Naive thymus-derived CD8-positive, alpha-beta T cell (primary cell): ENCODE measurements around the gene SORCS2. TPM values are rescaled to one million over a fixed set of nuclear protein-coding genes. Genes with fewer than 3 reads are reported as not detected.
A peak's percentile ranks its signal among the peaks of the same experiment; 100 is the strongest.

Experiments
- ATAC-seq, 2 donors: fragments of 150-1000 bp; cut with Tn5 transposase in 1 of 2; sonication (Bioruptor Pico), chemical (Tn5 transposase) in 1 of 2; 1 replicate in 1 of 2; 2 replicates in 1 of 2; pipeline ENCODE4 v1.10.0; 2021; ENCODE audit warnings: mild to moderate bottlenecking in 2 of 2, moderate library complexity in 2 of 2
- POLR2A ChIA-PET: fragments of 350-600 bp; sonication (Branson Sonifier 250); formaldehyde crosslinking; loops from one replicate; lab custom pipeline; 2021; ENCODE audit warnings: antibody characterized with exemption; lab: Charles Lee
- DNase-seq, 10 donors: peaks; one replicate each; pipeline versions ENCODE4 v3.0.0 to v3.0.0-alpha.2; 2020 to 2022
- H3K27ac Mint-ChIP-seq, 10 donors: one replicate each; pipeline ENCODE4 v1.8.0; 2020 to 2022; ENCODE audit warnings: mild to moderate bottlenecking in 10 of 10, mixed read lengths in 10 of 10, moderate library complexity in 4 of 10, inconsistent platforms in 1 of 10
- H3K27me3 Mint-ChIP-seq, 5 donors: one replicate each; pipeline ENCODE4 v1.8.0; 2021 to 2022; ENCODE audit warnings: mixed read lengths in 5 of 5
- H3K36me3 Mint-ChIP-seq, 3 donors: one replicate each; pipeline ENCODE4 v1.8.0; 2020 to 2022; ENCODE audit warnings: mixed read lengths in 3 of 3, mild to moderate bottlenecking in 2 of 3, inconsistent platforms in 1 of 3
- H3K4me1 Mint-ChIP-seq, 4 donors: one replicate each; pipeline ENCODE4 v1.8.0; 2021 to 2022; ENCODE audit warnings: mixed read lengths in 4 of 4
- H3K4me3 Mint-ChIP-seq, 10 donors: one replicate each; pipeline ENCODE4 v1.8.0; 2020 to 2022; ENCODE audit warnings: mild to moderate bottlenecking in 10 of 10, mixed read lengths in 10 of 10, moderate library complexity in 6 of 10, inconsistent platforms in 1 of 10
- H3K9me3 Mint-ChIP-seq, 9 donors: one replicate each; pipeline ENCODE4 v1.8.0; 2020 to 2022; ENCODE audit warnings: mixed read lengths in 9 of 9, mild to moderate bottlenecking in 3 of 9, inconsistent platforms in 1 of 9, moderate library complexity in 1 of 9
- polyA plus RNA-seq, 3 donors: library from polyadenylated mRNA; unstranded; fragments of 300-500 nt; fragmentation: Illumina TruSeq; gene quantifications; one replicate each; pipeline ENCODE4 v1.2.3, GENCODE V29; 2021
- total RNA-seq, 8 experiments: library from RNA in 2 of 8; stranded (reverse) in 2 of 8; gene quantifications; one replicate each; pipeline ENCODE4 v1.2.3 and lab custom pipeline; 2021 to 2026

The SORCS2 gene
- total and polyA plus RNA-seq, 5 experiments from 2014 or later = not detected

GRCh38 chr4:7226439-7226838 is 34.1 kb downstream of the SORCS2 start:
- ATAC-seq (no peak), DNase-seq (no peak)
- H3K4me1 Mint-ChIP-seq = no peaks in the 10 kb centered on the region
- no peaks in the 10 kb centered on the region for H3K9me3 Mint-ChIP-seq
- no peak overlapping the region for H3K4me3 Mint-ChIP-seq
- H3K27me3 Mint-ChIP-seq = peaks cover 0 to 13% (median 6%) of the 10 kb centered on the region in 5 donors
- POLR2A ChIA-PET = no interaction called here
- H3K27ac Mint-ChIP-seq = no peak overlapping the region
- H3K36me3 Mint-ChIP-seq = no peaks in the 10 kb centered on the region

DNA sequence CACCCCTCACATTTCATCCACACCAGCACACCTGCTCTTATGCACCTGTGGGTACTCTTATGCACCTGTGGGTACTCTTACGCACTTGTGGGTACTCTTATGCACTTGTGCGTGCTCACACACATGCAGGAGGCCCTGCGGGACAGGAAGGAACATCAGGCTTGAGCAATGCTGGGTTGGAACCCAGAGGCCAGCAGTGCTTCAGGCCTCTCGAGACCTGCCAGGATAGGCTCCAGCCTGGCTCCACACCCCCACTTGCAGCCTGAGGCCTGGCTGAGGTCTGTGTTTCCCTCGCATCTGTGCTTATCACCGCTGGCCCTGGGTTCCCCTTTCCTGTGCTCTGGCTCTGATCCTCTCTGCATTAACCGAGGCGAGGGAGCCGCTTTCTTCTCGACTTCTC is 34.7 kb downstream of the SORCS2 start:
- Mint-ChIP-seq H3K27me3 (peaks cover 0 to 10% (median 7%) of the 10 kb centered on the region in 5 donors), H3K27ac (no peak overlapping the region), H3K4me3 (no peak overlapping the region), H3K9me3 (no peaks in the 10 kb centered on the region), H3K4me1 (no peaks in the 10 kb centered on the region), H3K36me3 (no peaks in the 10 kb centered on the region)
- DNase-seq (no peak), ATAC-seq (no peak)
- POLR2A ChIA-PET = no interaction called here

DNA sequence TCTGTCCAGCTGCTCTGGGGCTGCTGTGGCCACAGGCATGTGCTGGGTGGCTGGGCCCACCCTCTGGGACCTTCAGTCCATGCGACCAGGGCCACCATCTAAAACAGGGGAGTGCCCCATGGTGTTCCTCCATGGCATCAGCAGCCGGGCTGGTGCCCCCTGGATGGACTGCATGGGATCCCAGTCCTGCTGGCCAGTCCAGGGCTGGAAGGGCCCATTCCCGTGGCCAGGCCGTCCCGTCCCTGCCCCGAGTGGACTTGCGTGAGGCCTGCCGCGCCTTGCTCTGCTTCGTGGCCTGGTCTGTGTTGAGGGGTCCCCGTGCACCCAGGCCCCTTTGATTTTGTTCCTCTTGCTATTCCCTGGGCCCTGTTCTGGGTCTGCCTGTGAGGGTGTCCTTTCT is 36.4 kb downstream of the SORCS2 start:
- H3K4me1 Mint-ChIP-seq = no peaks in the 10 kb centered on the region
- POLR2A ChIA-PET = no interaction called here

DNA sequence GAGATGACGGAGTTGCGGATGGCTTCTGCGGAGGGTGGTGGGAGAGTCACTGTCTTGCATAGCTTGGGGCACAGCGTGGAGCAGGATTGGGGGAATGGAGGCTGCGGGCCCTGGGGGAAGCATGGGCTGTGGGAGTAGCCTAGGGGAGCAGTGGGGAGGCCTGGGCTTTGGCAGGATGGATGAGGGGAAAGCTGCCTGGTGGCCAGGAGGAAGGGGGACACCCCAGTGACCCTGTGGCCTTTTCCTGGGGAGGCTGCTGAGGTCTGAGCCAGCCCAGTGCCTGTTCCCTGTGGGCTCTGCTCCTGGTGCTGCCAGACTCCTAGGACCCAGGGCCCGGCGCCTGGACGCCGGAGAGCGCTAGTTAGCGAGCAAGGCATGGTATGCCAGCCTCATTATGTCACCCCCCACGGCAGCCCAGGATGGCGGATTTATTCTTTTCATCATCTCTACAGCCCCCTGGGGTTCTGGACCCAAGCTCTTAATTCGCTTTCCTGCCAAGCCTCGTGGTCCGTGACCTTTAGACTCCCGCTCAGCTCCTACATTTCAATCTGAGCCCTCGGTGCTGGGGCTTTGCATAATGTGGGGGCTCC is 39.8 kb downstream of the SORCS2 start:
- Mint-ChIP-seq H3K4me1 (no peaks in the 10 kb centered on the region), H3K9me3 (no peaks in the 10 kb centered on the region), H3K27ac (no peak overlapping the region), H3K4me3 (no peak overlapping the region), H3K27me3 (peaks cover 0 to 6% (median 2%) of the 10 kb centered on the region in 5 donors), H3K36me3 (no peaks in the 10 kb centered on the region)
- DNase-seq (no peak), ATAC-seq (no peak)
- POLR2A ChIA-PET = no interaction called here

More for the DNA sequence above, 36.4 kb downstream of the SORCS2 start:
- Mint-ChIP-seq H3K4me3 (no peak overlapping the region), H3K27ac (no peak overlapping the region), H3K27me3 (peaks cover 0 to 6% (median 1%) of the 10 kb centered on the region in 5 donors), H3K9me3 (no peaks in the 10 kb centered on the region), H3K36me3 (no peaks in the 10 kb centered on the region)
- ATAC-seq = no peak
- no peak for DNase-seq

DNA sequence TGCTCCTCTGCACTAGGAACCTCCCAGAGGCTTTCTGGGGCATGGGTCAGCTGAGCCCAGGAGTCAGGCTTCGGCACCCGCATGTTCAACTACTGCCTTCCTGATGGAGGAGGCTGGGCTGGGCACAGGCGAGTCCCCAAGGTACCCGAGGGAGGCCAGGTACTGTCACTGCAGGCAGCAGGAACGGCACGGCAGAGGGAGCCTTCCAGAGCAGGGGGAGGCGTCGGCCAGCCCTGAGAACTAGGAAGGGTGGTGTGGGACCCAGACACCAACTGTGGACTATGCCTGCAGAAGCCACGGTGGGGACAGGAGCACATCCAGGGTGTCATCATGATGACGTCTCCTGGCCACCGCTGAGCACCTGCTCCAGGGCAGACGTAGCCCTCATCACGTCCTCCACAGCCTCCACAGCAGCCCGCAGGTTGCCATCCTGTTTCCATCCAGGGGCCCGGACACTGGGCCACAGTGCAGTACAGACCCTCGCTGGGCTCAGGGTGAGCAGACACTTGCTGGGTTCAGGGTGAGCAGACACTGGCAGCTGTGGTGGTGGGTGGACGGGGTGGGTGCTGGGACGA is 40.8 kb downstream of the SORCS2 start:
- Mint-ChIP-seq H3K4me3 (no peak overlapping the region), H3K9me3 (peaks cover 0 to 2% (median 0%) of the 10 kb centered on the region in 9 donors), H3K36me3 (no peaks in the 10 kb centered on the region), H3K4me1 (no peaks in the 10 kb centered on the region), H3K27ac (no peak overlapping the region), H3K27me3 (peaks cover 0 to 6% (median 2%) of the 10 kb centered on the region in 5 donors)
- no peak for ATAC-seq
- POLR2A ChIA-PET = no interaction called here
- DNase-seq = no peak

DNA sequence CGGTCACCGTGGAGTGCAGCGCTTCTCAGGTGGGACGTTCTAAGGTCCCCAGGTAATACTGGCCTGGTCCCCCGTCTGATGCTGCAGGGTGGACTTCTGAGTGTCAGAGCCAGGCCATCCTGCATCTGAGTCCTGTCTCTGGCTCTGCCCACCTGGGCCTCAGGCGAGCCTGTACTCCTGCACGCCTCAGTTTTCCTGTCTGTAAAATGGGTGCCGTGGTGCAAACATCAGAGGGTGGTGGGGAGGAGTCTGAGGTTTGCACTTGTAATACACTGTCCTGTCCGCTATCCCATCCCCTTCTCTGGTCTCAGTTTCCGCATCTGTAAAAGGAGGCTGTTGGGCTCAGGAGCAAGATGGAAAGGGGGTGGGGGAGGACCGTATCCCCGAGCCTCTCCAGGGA is 41.3 kb downstream of the SORCS2 start:
- Mint-ChIP-seq H3K4me3 (no peak overlapping the region), H3K36me3 (no peaks in the 10 kb centered on the region), H3K27ac (no peak overlapping the region), H3K27me3 (peaks cover 0 to 6% (median 2%) of the 10 kb centered on the region in 5 donors), H3K4me1 (no peaks in the 10 kb centered on the region), H3K9me3 (peaks cover 0 to 5% (median 0%) of the 10 kb centered on the region in 9 donors)
- POLR2A ChIA-PET = no interaction called here
- DNase-seq = no peak
- no peak for ATAC-seq

GRCh38 chr4:7234355-7235029 is 42.2 kb downstream of the SORCS2 start:
- no peak for ATAC-seq
- Mint-ChIP-seq H3K36me3 (no peaks in the 10 kb centered on the region), H3K9me3 (peaks cover 0 to 9% (median 2%) of the 10 kb centered on the region in 9 donors), H3K4me1 (no peaks in the 10 kb centered on the region), H3K27ac (no peak overlapping the region), H3K4me3 (no peak overlapping the region), H3K27me3 (peaks cover 0 to 9% (median 1%) of the 10 kb centered on the region in 5 donors)
- no peak for DNase-seq
- POLR2A ChIA-PET = no interaction called here

GRCh38 chr4:7235030-7235380 is 42.7 kb downstream of the SORCS2 start:
- no peaks in the 10 kb centered on the region for H3K4me1 Mint-ChIP-seq
- H3K36me3 Mint-ChIP-seq = no peaks in the 10 kb centered on the region
- H3K27ac Mint-ChIP-seq = no peak overlapping the region
- peaks cover 0 to 9% (median 1%) of the 10 kb centered on the region in 5 donors for H3K27me3 Mint-ChIP-seq
- ATAC-seq (no peak), DNase-seq (no peak)
- H3K4me3 Mint-ChIP-seq = no peak overlapping the region
- peaks cover 0 to 13% (median 2%) of the 10 kb centered on the region in 9 donors for H3K9me3 Mint-ChIP-seq
- POLR2A ChIA-PET = no interaction called here

- no peaks in the 10 kb centered on the region for H3K36me3 Mint-ChIP-seq
- H3K4me3 Mint-ChIP-seq = no peak overlapping the region
Observed at GRCh38 chr4:7236847-7237246, 44.5 kb downstream of the SORCS2 start.

DNA sequence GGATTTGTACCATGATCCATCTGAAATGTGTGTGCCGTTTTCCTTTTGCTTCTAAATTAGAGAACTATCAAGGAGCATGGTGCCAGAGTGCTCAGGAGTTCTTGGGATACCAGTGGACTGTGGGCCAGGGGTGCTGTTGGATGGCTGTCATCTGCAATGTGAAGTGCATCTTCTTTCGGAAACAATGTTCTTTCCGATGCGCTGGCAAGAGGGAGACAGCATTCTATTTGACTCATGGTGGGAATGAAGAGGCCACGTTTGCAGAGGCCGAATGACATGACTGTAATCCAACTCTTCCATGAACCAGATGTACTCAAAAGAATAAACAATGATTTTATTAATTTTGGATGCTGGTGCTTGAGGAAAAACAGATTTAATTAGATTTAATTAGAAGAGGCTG is 45.5 kb downstream of the SORCS2 start:
- Mint-ChIP-seq H3K9me3 (peaks cover 0 to 13% (median 2%) of the 10 kb centered on the region in 9 donors), H3K4me1 (peaks cover 0 to 2% (median 0%) of the 10 kb centered on the region in 4 donors), H3K36me3 (no peaks in the 10 kb centered on the region), H3K4me3 (no peak overlapping the region), H3K27me3 (peaks cover 0 to 18% (median 1%) of the 10 kb centered on the region in 5 donors), H3K27ac (no peak overlapping the region)
- POLR2A ChIA-PET = no interaction called here
- ATAC-seq (no peak), DNase-seq (no peak)

More at GRCh38 chr4:7236847-7237246, 44.5 kb downstream of the SORCS2 start:
- DNase-seq (no peak), ATAC-seq (no peak)
- POLR2A ChIA-PET = no interaction called here
- Mint-ChIP-seq H3K9me3 (peaks cover 0 to 13% (median 2%) of the 10 kb centered on the region in 9 donors), H3K27me3 (peaks cover 0 to 14% (median 2%) of the 10 kb centered on the region in 5 donors), H3K27ac (peak overlapping the region in 1 of 10 donors; percentile 13), H3K4me1 (no peaks in the 10 kb centered on the region)

GRCh38 chr4:7238300-7238960 is 46.1 kb downstream of the SORCS2 start:
- ATAC-seq (no peak), DNase-seq (no peak)
- Mint-ChIP-seq H3K9me3 (peaks cover 0 to 13% (median 2%) of the 10 kb centered on the region in 9 donors), H3K4me1 (peaks cover 0 to 2% (median 0%) of the 10 kb centered on the region in 4 donors), H3K36me3 (no peaks in the 10 kb centered on the region), H3K4me3 (no peak overlapping the region), H3K27ac (peak overlapping the region in 1 of 10 donors; percentile 62), H3K27me3 (peaks cover 0 to 21% (median 1%) of the 10 kb centered on the region in 5 donors)
- POLR2A ChIA-PET = no interaction called here

DNA sequence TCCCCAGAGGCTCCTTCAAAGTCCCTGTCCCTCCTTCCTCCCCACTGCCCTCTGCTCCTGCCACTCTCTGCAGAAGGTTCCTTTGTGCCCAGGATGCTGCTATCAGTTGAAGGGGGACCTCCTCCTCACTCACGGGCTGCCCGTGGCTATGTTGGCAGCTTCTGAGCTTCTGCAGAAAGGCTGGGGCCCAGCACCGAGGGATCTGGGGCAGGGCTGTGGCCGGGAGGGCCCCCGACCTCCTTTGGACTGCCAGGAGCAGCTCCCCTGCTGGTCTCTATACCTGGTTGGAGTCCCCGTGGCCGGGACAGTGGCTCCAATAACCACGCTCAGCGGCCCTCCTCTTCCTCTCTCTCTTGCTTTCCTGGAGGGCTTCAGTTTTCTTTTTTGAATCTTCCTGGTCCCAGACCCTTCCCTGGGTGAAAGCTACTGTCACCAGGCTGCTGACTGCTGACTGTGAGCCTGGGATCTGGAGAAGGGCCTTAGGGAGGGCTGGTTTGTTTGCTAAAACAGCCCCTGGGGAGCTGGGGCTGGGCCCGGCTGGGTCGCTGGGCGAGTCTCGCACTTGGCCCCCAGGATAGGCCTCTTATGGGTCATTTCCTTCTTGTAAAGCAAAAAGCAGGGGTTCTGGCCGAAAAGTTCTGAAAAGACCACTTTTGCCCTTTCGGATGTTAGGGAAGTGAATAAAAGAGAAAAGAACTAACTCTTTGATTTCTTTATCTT is 46.9 kb downstream of the SORCS2 start:
- H3K4me1 Mint-ChIP-seq = peaks cover 0 to 2% (median 0%) of the 10 kb centered on the region in 4 donors
- no peaks in the 10 kb centered on the region for H3K36me3 Mint-ChIP-seq
- no peak for ATAC-seq
- no peak overlapping the region for H3K4me3 Mint-ChIP-seq
- H3K9me3 Mint-ChIP-seq = peaks cover 0 to 13% (median 2%) of the 10 kb centered on the region in 9 donors
- H3K27ac Mint-ChIP-seq = no peak overlapping the region
- POLR2A ChIA-PET = no interaction called here
- DNase-seq = no peak
- H3K27me3 Mint-ChIP-seq = peaks cover 0 to 15% (median 0%) of the 10 kb centered on the region in 5 donors
